Testis (tissue), 2 donors: ENCODE measurements around the gene PAX7.

Source experiments
- POLR2A ChIP-seq: fragments of 450-650 bp; IDR thresholded peaks from one replicate; pipeline ENCODE4 v1.6.1; 2017; ENCODE audit warnings: antibody characterized with exemption, mild to moderate bottlenecking, moderate library complexity
- TF ChIP-seq, protein P1 (sequence below), 3 experiments: fragments of 450-650 bp in 2 of 3; fragments of 200-600 bp in 1 of 3; sonication (generic) in 1 of 3; IDR thresholded peaks; one replicate each; pipeline ENCODE4 v1.5.1; 2016 to 2019; ENCODE audit warnings: antibody characterized with exemption in 3 of 3, mild to moderate bottlenecking in 2 of 3, moderate library complexity in 1 of 3

DNA sequence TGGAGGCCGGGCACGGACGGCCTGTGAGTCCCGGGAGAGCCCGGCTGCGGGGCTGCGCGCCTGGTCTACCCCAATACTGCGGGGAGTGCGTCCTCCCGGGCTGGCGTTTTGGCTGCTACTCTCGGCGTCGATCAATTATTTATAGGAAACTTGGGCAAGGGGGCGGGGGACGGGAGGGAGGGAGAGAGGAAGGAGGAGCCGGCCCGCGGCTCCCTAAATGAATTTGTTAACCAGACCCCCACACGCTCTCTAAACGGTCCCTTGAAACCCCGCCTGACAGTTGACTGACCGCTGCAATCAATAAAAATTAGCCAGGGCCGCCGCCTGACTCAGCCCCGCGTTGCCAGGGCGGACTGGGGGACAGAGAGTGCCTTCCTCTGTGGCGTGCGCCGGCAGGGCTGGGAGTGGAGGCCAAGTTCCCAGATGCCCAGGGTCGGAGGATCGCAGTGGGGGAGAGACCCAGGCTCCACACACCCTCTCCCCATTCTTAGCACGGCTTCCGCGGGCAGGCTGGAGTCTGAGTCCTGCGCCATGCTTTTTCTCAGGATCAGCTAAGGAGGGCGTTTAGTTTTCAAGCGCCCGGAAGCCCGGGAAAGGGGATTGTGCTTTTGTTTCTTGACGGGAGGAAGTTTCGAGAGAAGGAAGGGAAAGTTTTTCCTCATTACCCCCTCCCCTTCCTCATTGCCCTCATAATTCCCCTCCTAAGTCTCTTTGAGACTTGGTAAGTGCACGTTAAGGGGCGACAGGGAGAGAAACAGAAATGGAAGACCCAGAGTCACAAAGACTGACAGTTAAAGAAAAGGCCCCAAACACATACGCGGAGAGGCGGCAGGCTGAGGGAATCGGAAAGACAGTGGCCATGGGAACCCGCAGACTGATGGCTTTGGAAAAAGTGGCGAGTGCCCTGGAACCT lies 6.2 kb downstream of the PAX7 start:
- TF ChIP-seq, protein P1, sequence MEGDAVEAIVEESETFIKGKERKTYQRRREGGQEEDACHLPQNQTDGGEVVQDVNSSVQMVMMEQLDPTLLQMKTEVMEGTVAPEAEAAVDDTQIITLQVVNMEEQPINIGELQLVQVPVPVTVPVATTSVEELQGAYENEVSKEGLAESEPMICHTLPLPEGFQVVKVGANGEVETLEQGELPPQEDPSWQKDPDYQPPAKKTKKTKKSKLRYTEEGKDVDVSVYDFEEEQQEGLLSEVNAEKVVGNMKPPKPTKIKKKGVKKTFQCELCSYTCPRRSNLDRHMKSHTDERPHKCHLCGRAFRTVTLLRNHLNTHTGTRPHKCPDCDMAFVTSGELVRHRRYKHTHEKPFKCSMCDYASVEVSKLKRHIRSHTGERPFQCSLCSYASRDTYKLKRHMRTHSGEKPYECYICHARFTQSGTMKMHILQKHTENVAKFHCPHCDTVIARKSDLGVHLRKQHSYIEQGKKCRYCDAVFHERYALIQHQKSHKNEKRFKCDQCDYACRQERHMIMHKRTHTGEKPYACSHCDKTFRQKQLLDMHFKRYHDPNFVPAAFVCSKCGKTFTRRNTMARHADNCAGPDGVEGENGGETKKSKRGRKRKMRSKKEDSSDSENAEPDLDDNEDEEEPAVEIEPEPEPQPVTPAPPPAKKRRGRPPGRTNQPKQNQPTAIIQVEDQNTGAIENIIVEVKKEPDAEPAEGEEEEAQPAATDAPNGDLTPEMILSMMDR (IDR thresholded peaks at IDR 0.05): no peak
- no peak for TF ChIP-seq POLR2A
